ENCODE results near the gene IVD. TPM values are rescaled to one million over a fixed set of nuclear protein-coding genes. Genes with fewer than 3 reads are reported as not detected.

The IVD gene
- polyA plus RNA-seq, 1 of the 3 experiments (the other 2 are of a cell fraction) = 54.2 TPM

GRCh38 chr15:40364251-40364650, 41.3 kb upstream of the IVD start:
- WGBS (ENCODE audit: low lambda C conversion rate) = 42% methylated on average over 2 of the region's 6 CpGs
- CTCF ChIA-PET = interaction anchor here (1.1 to 70.6 kb wide), 3 partner anchors 10 to 50 kb away, joined by 3 to 2194 read pairs (median 4); partner anchors contain the start of genes ANKRD63, CCDC9B, INAFM2 and PLCB2
- Histone ChIP-seq H3K9me2 (no peaks in the 10 kb centered on the region), H3K27me3 (ENCODE audit: insufficient read depth) (0 out of 2 replicates have a peak, but pooled peaks cover 11% of the 10 kb centered on the region), H4K20me1 (ENCODE audit: insufficient read depth) (no peaks in the 10 kb centered on the region), H3K9me3 (no peaks in the 10 kb centered on the region), H3K4me3 (ENCODE audit: low read depth in 2 of 2, low read length in 1 of 2) (no peak overlapping the region), H3K4me1 (ENCODE audit: control insufficient read depth in 1 of 2, insufficient read depth in 2 of 2, low read depth in 1 of 2, low read length in 1 of 2) (peaks cover 0 to 19% of the 10 kb centered on the region in 2 experiments; a peak in 1 of 4 replicates), H3F3A (replicated peaks; ENCODE audit: insufficient read depth) (no peaks in the 10 kb centered on the region), H3K36me3 (replicated peaks in 1 of 2; ENCODE audit: control insufficient read depth in 1 of 2, insufficient read depth in 2 of 2, low read length in 1 of 2) (no peaks in the 10 kb centered on the region), H3K79me2 (ENCODE audit: insufficient read depth) (no peaks in the 10 kb centered on the region), H3K9ac (no peak overlapping the region), H3K4me2 (no peak overlapping the region), H3K27ac (ENCODE audit: low read depth in 2 of 2, low read length in 1 of 2) (no peak overlapping the region), H2AFZ (ENCODE audit: low read depth) (no peak overlapping the region)
- no peak for TF ChIP-seq FOXM1 (IDR thresholded peaks at IDR 0.05; ENCODE audit: low read depth)
- TF ChIP-seq GABPA (IDR thresholded peaks at IDR 0.05; ENCODE audit: low read depth) = no peak
- TF ChIP-seq PBX3 (IDR thresholded peaks at IDR 0.05) = no peak
- POLR2A ChIA-PET = no interaction called here
- no peak for DNase-seq

- Histone ChIP-seq H3K36me3 (replicated peaks in 1 of 2; ENCODE audit: control insufficient read depth in 1 of 2, insufficient read depth in 2 of 2, low read length in 1 of 2) (no peaks in the 10 kb centered on the region), H3K9ac (no peak overlapping the region), H3K4me3 (ENCODE audit: low read depth in 2 of 2, low read length in 1 of 2) (no peak overlapping the region), H3K27me3 (ENCODE audit: insufficient read depth) (0 out of 2 replicates have a peak, but pooled peaks cover 9% of the 10 kb centered on the region), H2AFZ (ENCODE audit: low read depth) (no peak overlapping the region), H3K4me1 (ENCODE audit: control insufficient read depth in 1 of 2, insufficient read depth in 2 of 2, low read depth in 1 of 2, low read length in 1 of 2) (peaks cover 0 to 17% of the 10 kb centered on the region in 2 experiments; a peak in 1 of 4 replicates), H3K27ac (ENCODE audit: low read depth in 2 of 2, low read length in 1 of 2) (no peak overlapping the region), H3K79me2 (ENCODE audit: insufficient read depth) (no peaks in the 10 kb centered on the region), H3K9me3 (no peaks in the 10 kb centered on the region), H3K4me2 (no peak overlapping the region), H3F3A (replicated peaks; ENCODE audit: insufficient read depth) (no peaks in the 10 kb centered on the region), H4K20me1 (ENCODE audit: insufficient read depth) (no peaks in the 10 kb centered on the region), H3K9me2 (no peaks in the 10 kb centered on the region)
- 92% methylated on average over 4 of the region's 5 CpGs for WGBS (ENCODE audit: low lambda C conversion rate)
- POLR2A ChIA-PET = interaction anchor here (0.5 kb wide), 1 partner anchor 125 kb away, joined by 4 read pairs; no protein-coding TSS in a partner anchor
- CTCF ChIA-PET = interaction anchor here (1.1 to 70.6 kb wide), 3 partner anchors 11 to 57 kb away, joined by 4 to 2194 read pairs (median 4); partner anchors contain the start of genes ANKRD63, CCDC9B, INAFM2 and PLCB2
- TF ChIP-seq TEAD4 (IDR thresholded peaks at IDR 0.05; ENCODE audit: borderline replicate concordance, insufficient read depth) = no peak
- TF ChIP-seq NFIC (IDR thresholded peaks at IDR 0.05; ENCODE audit: borderline replicate concordance) = no peak
- no peak for TF ChIP-seq GABPA (IDR thresholded peaks at IDR 0.05; ENCODE audit: low read depth)
- TF ChIP-seq ZBTB33 (IDR thresholded peaks at IDR 0.05; ENCODE audit: borderline replicate concordance, low read depth) = no peak
- TF ChIP-seq REST (IDR thresholded peaks at IDR 0.05; ENCODE audit: low read depth, low read length) = no peak
- TF ChIP-seq CTCF (IDR thresholded peaks at IDR 0.05) = no peak
- no peak for TF ChIP-seq EP300 (IDR thresholded peaks at IDR 0.05; ENCODE audit: borderline replicate concordance in 1 of 2, low read depth in 1 of 2, low read length in 1 of 2)
- no peak for TF ChIP-seq SIN3A (IDR thresholded peaks at IDR 0.05; ENCODE audit: borderline replicate concordance, low read depth, low read length)
- TF ChIP-seq IRF3 (IDR thresholded peaks at IDR 0.05; ENCODE audit: low read depth, low read length) = no peak
- TF ChIP-seq FOXM1 (IDR thresholded peaks at IDR 0.05; ENCODE audit: low read depth) = no peak
- no peak for TF ChIP-seq JUND (IDR thresholded peaks at IDR 0.05)
- no peak for TF ChIP-seq RAD21 (IDR thresholded peaks at IDR 0.05; ENCODE audit: low read length)
- no peak for TF ChIP-seq RXRA (IDR thresholded peaks at IDR 0.05; ENCODE audit: borderline replicate concordance, low read depth)
- no peak for TF ChIP-seq TCF12 (IDR thresholded peaks at IDR 0.05)
- TF ChIP-seq GATA2 (CRISPR knock-in tag; IDR thresholded peaks at IDR 0.05) = no peak
- DNase-seq = no peak
Observed at GRCh38 chr15:40365016-40365415, 40.6 kb upstream of the IVD start.

Measured in SK-N-SH (cell line).